Endothelial cell of umbilical vein (primary cell): ENCODE data around the gene RBM4.

ENCODE experiments used
- POLR2AphosphoS5 ChIP-seq: IDR thresholded peaks from 2 replicates; pipeline ENCODE4 v1.6.1; 2012; ENCODE audit warnings: low read depth, mild to moderate bottlenecking, control low read depth, low read length, moderate library complexity; ENCODE audit not compliant: insufficient read depth
- TF ChIP-seq, protein P1 (sequence below), 2 donors: IDR thresholded peaks; 1 replicate in 1 of 2; 2 replicates in 1 of 2; pipeline ENCODE4 v1.5.1; 2011; ENCODE audit warnings: low read length in 2 of 2, mild to moderate bottlenecking in 2 of 2, moderate library complexity in 2 of 2, control low read depth in 1 of 2, inconsistent platforms in 1 of 2, low read depth in 1 of 2; ENCODE audit not compliant: insufficient read depth in 1 of 2; ENCODE audit errors: extremely low read depth in 1 of 2

- TF ChIP-seq, protein P1, sequence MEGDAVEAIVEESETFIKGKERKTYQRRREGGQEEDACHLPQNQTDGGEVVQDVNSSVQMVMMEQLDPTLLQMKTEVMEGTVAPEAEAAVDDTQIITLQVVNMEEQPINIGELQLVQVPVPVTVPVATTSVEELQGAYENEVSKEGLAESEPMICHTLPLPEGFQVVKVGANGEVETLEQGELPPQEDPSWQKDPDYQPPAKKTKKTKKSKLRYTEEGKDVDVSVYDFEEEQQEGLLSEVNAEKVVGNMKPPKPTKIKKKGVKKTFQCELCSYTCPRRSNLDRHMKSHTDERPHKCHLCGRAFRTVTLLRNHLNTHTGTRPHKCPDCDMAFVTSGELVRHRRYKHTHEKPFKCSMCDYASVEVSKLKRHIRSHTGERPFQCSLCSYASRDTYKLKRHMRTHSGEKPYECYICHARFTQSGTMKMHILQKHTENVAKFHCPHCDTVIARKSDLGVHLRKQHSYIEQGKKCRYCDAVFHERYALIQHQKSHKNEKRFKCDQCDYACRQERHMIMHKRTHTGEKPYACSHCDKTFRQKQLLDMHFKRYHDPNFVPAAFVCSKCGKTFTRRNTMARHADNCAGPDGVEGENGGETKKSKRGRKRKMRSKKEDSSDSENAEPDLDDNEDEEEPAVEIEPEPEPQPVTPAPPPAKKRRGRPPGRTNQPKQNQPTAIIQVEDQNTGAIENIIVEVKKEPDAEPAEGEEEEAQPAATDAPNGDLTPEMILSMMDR (IDR thresholded peaks at IDR 0.05; ENCODE audit: extremely low read depth in 1 of 2, insufficient read depth in 1 of 2, low read depth in 1 of 2, low read length in 2 of 2): no peak
- no peak for TF ChIP-seq POLR2AphosphoS5
Observed at GRCh38 chr11:66649903-66650302, 11.4 kb downstream of the RBM4 start.
